ENCODE results near the gene NXPE3.

GRCh38 chr3:101870138-101870537 is 91.1 kb downstream of the NXPE3 start:
- TF ChIP-seq CTCF (IDR thresholded peaks at IDR 0.05) (no peak), POLR2A (IDR thresholded peaks at IDR 0.05) (no peak)

All from testis (tissue), 2 donors.